ENCODE data around the gene JMJD6.

DNA sequence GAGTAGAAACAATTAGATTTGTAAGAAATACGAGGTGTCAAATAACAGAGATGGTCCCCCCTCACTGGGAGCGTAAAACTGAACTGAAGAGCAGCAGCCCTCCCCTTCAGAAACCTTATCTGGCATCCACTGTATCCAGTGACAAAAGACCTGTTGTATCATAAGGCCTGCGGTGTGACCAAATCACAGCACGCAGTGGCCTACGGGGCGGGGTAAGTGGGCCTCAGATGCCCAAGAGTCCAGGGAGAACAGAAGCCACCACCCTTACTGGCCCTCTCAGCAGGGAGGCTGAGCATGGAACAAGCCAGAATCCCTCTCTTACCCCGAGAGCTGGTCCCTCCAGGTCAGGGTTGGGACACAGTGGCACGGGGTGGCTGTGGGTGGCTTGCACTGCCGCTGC lies 5.5 kb downstream of the JMJD6 start:
- TF ChIP-seq, protein P1, sequence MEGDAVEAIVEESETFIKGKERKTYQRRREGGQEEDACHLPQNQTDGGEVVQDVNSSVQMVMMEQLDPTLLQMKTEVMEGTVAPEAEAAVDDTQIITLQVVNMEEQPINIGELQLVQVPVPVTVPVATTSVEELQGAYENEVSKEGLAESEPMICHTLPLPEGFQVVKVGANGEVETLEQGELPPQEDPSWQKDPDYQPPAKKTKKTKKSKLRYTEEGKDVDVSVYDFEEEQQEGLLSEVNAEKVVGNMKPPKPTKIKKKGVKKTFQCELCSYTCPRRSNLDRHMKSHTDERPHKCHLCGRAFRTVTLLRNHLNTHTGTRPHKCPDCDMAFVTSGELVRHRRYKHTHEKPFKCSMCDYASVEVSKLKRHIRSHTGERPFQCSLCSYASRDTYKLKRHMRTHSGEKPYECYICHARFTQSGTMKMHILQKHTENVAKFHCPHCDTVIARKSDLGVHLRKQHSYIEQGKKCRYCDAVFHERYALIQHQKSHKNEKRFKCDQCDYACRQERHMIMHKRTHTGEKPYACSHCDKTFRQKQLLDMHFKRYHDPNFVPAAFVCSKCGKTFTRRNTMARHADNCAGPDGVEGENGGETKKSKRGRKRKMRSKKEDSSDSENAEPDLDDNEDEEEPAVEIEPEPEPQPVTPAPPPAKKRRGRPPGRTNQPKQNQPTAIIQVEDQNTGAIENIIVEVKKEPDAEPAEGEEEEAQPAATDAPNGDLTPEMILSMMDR (IDR thresholded peaks at IDR 0.05), result no peak
- TF ChIP-seq POLR2AphosphoS5 (IDR thresholded peaks at IDR 0.05), result no peak
- no peak for TF ChIP-seq POLR2A (IDR thresholded peaks at IDR 0.05)

All from gastroesophageal sphincter (tissue), 3 donors.